Measurements from ENCODE around the gene MACO1. TPM values are rescaled to one million over a fixed set of nuclear protein-coding genes. Genes with fewer than 3 reads are reported as not detected.
A peak's percentile ranks its signal among the peaks of the same experiment; 100 is the strongest.

MACO1 gene
- total RNA-seq, 2 experiments from 2014 or later: 17.1 to 18.0 TPM

DNA sequence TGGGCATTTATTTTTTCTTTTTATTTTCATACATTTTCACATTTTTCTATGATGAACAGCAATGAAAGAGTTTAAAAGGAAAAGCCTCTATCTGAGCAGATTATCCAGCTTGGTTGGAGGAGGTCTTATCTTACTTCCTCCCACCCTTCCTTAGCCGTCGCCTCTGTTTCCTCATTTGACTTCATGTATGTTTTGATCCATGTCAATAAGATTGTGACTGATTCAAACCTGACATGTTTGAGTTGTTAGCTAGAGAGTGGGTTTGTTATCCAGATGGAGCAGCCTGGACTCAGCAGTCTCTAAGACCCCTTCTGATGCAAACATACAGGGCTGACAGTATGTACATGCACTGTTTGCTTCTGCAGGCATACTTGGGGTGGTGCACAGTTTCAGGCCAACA lies 31.2 kb downstream of the MACO1 start:
- TF ChIP-seq, protein P1, sequence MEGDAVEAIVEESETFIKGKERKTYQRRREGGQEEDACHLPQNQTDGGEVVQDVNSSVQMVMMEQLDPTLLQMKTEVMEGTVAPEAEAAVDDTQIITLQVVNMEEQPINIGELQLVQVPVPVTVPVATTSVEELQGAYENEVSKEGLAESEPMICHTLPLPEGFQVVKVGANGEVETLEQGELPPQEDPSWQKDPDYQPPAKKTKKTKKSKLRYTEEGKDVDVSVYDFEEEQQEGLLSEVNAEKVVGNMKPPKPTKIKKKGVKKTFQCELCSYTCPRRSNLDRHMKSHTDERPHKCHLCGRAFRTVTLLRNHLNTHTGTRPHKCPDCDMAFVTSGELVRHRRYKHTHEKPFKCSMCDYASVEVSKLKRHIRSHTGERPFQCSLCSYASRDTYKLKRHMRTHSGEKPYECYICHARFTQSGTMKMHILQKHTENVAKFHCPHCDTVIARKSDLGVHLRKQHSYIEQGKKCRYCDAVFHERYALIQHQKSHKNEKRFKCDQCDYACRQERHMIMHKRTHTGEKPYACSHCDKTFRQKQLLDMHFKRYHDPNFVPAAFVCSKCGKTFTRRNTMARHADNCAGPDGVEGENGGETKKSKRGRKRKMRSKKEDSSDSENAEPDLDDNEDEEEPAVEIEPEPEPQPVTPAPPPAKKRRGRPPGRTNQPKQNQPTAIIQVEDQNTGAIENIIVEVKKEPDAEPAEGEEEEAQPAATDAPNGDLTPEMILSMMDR (IDR thresholded peaks at IDR 0.05): no peak
- ChIA-PET POLR2A (interaction anchor here (1.5 kb wide), 1 partner anchor 14 kb away, joined by 5 read pairs; no protein-coding TSS in a partner anchor), CTCF (interaction anchor here (1.1 kb wide), 1 partner anchor 11 kb away, joined by 3 read pairs; no protein-coding TSS in a partner anchor)
- H3K36me3 Mint-ChIP-seq (ENCODE audit: low read depth): peaks cover 30% of the 10 kb centered on the region
- intact Hi-C loops (cut with micrococcal nuclease): no loop called here
- H3K27ac Mint-ChIP-seq: no peak overlapping the region
- H3K4me3 Mint-ChIP-seq: no peak overlapping the region
- H3K27me3 Mint-ChIP-seq: no peaks in the 10 kb centered on the region
- no peaks in the 10 kb centered on the region for H3K9me3 Mint-ChIP-seq
- DNase-seq (no peak), ATAC-seq (no peak)
- H3K4me1 Mint-ChIP-seq (ENCODE audit: low read depth): peaks cover 8% of the 10 kb centered on the region

DNA sequence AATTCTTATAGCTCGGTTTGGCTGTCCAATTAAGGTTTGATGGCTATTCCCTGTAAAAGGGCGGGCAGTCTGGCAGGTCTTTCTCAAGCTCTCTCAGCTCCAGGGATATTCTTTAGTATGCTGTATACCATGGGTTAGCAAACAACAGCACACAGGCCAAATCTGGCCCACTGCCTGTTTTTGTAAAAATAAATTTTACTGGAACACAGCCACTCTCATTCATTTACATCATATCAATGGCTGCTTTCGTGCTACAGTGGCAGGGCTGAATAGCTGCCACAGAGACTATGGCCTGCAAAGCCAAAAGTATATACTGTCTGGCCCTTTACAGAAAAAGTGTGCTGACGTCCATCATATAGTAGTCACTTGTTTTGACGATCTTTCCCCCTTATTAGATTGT lies 32.0 kb downstream of the MACO1 start:
- Mint-ChIP-seq H3K4me1 (ENCODE audit: low read depth) (peaks cover 17% of the 10 kb centered on the region), H3K36me3 (ENCODE audit: low read depth) (peaks cover 30% of the 10 kb centered on the region), H3K27ac (no peak overlapping the region), H3K4me3 (no peak overlapping the region), H3K27me3 (no peaks in the 10 kb centered on the region), H3K9me3 (no peaks in the 10 kb centered on the region)
- TF ChIP-seq, protein P1 (IDR thresholded peaks at IDR 0.05): no peak
- DNase-seq: no peak
- no peak for ATAC-seq
- POLR2A ChIA-PET: interaction anchor here (1.1 to 1.5 kb wide), 2 partner anchors 10 to 15 kb away, joined by 4 to 5 read pairs; no protein-coding TSS in a partner anchor
- intact Hi-C loops (cut with micrococcal nuclease): no loop called here
- CTCF ChIA-PET: interaction anchor here (0.7 to 1.3 kb wide), 3 partner anchors 10 to 58 kb away, joined by 3 read pairs; no protein-coding TSS in a partner anchor

DNA sequence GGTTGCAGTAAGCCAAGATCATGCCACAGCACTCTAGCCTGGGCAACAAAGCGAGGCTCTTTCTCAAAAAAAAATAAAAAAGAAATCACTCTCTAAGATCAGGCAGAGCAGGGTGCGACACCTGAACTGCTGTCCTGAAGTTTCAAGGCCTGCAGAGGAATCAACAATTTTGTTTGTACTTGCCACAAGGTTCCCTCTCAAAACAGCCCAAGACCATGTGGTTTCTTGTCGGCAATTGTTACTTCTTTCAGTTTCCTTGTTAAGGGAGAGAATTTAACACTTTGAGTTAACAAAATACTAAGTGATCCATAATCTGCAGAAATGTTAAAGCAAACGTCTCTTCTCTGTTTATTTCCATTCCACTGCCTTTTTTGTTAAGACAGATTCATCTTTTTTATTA lies 36.5 kb downstream of the MACO1 start:
- POLR2A ChIA-PET: no interaction called here
- intact Hi-C loops (cut with micrococcal nuclease): no loop called here
- H3K27ac Mint-ChIP-seq: peak overlapping the region; percentile 27
- H3K27me3 Mint-ChIP-seq: no peaks in the 10 kb centered on the region
- peaks cover 9% of the 10 kb centered on the region for H3K36me3 Mint-ChIP-seq (ENCODE audit: low read depth)
- peaks cover 30% of the 10 kb centered on the region for H3K4me1 Mint-ChIP-seq (ENCODE audit: low read depth)
- ATAC-seq: peak; percentile 43
- peak; percentile 20 for DNase-seq
- CTCF ChIA-PET: interaction anchor here (0.6 to 1.1 kb wide), 2 partner anchors 21 to 36 kb away, joined by 3 read pairs; no protein-coding TSS in a partner anchor
- H3K9me3 Mint-ChIP-seq: no peaks in the 10 kb centered on the region
- TF ChIP-seq, protein P1 (IDR thresholded peaks at IDR 0.05): no peak
- peak overlapping the region; percentile 20 for H3K4me3 Mint-ChIP-seq

DNA sequence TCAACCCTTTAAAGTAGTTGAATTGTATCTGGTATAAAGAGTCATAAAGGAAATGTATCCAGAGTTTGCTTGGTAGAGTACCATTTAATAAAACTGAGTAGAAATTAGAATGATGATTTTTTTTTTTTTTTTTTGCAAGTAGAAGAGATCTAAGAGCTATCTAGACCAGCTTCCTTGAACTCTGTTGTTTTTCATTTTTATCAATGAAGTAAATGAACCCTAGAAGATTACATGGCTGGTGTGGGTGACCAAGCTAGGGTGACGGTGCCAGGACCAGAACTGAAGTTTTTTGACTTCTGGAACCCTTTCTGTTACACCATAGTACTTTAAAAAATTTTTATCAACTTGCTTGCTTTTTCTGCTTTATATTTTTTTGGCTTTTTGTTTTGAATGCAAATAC lies 36.9 kb downstream of the MACO1 start:
- intact Hi-C loops (cut with micrococcal nuclease): no loop called here
- ATAC-seq (peak; percentile 4), DNase-seq (no peak)
- Mint-ChIP-seq H3K9me3 (no peaks in the 10 kb centered on the region), H3K27me3 (no peaks in the 10 kb centered on the region), H3K27ac (peak overlapping the region; percentile 16), H3K4me3 (no peak overlapping the region), H3K36me3 (ENCODE audit: low read depth) (peaks cover 9% of the 10 kb centered on the region), H3K4me1 (ENCODE audit: low read depth) (peaks cover 34% of the 10 kb centered on the region)
- TF ChIP-seq, protein P1 (IDR thresholded peaks at IDR 0.05): no peak
- ChIA-PET CTCF (interaction anchor here (0.6 to 1.5 kb wide), 3 partner anchors 17 to 36 kb away, joined by 3 to 4 read pairs (median 3); no protein-coding TSS in a partner anchor), POLR2A (no interaction called here)

DNA sequence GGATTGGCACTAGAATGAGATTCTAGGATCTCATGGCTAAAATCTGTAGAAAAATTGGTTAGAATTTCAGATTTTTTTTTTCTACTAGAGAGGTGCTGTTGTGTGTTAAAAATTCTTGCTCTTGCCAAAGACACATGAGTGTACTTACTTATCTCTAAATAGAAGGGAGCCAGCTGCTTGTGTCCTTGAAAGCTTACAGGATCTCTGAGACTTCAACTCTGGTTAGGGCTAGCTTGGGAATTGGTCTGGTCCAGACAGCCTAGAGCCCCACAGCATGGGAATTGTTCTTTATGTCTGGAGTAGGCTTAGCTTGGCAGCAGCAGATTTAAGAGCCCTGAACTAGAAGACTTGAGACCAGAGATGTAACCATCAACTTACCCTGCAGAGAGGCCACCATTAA lies 37.3 kb downstream of the MACO1 start:
- intact Hi-C loops (cut with micrococcal nuclease): no loop called here
- peaks cover 38% of the 10 kb centered on the region for H3K4me1 Mint-ChIP-seq (ENCODE audit: low read depth)
- TF ChIP-seq, protein P1 (IDR thresholded peaks at IDR 0.05): no peak

More for the DNA sequence above, 37.3 kb downstream of the MACO1 start:
- no peak for DNase-seq
- H3K9me3 Mint-ChIP-seq: no peaks in the 10 kb centered on the region
- POLR2A ChIA-PET: no interaction called here
- H3K36me3 Mint-ChIP-seq (ENCODE audit: low read depth): peaks cover 9% of the 10 kb centered on the region
- CTCF ChIA-PET: interaction anchor here (0.9 to 1.5 kb wide), 3 partner anchors 17 to 105 kb away, joined by 3 to 4 read pairs (median 4); no protein-coding TSS in a partner anchor
- no peak for ATAC-seq
- H3K27ac Mint-ChIP-seq: peak overlapping the region; percentile 16
- no peak overlapping the region for H3K4me3 Mint-ChIP-seq
- no peaks in the 10 kb centered on the region for H3K27me3 Mint-ChIP-seq

Measured in activated CD8-positive, alpha-beta T cell treated with anti-CD3 and anti-CD28 coated beads for 36 hours (primary cell).